Measurements from ENCODE around the gene PTPRM.

DNA sequence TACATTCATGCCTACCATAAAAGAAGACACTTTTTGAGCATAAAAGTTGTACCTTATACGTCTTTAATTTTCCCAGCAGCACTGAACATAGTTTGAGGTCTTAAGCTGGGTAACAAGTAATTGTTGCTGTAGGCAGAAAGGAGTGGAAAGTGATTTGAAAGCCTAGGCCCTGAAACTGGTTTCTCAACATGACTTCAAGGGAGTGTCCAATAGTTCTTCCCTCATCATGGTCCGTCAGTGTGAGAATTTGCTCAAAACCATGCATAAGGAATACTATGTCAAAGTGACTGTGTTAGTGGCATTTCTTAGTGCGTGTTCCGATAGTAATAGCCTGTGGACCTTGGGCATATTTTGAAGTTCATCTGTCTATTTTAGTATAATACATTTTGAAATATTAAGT, 463.1 kb downstream of the PTPRM start:
- TF ChIP-seq POLR2A (IDR thresholded peaks at IDR 0.05; ENCODE audit: low read depth, low read length) (no peak), TAF1 (IDR thresholded peaks at IDR 0.05; ENCODE audit: low read depth, low read length) (no peak), POLR2AphosphoS5 (IDR thresholded peaks at IDR 0.05; ENCODE audit: low read depth, low read length) (no peak)

All from GM12891 (cell line).